Gastrocnemius medialis (tissue), 4 donors: ENCODE data around the gene PDS5A.

Experiments
- POLR2A ChIP-seq, 2 donors: fragments of 450-650 bp; IDR thresholded peaks; one replicate each; pipeline ENCODE4 v1.6.1; 2017; ENCODE audit warnings: antibody characterized with exemption in 2 of 2, mild to moderate bottlenecking in 2 of 2, moderate library complexity in 2 of 2
- TF ChIP-seq, protein P1 (sequence below), 5 experiments: fragments of 450-650 bp in 3 of 5; fragments of 200-600 bp in 2 of 5; sonication (generic) in 2 of 5; IDR thresholded peaks in 4 of 5; conservative IDR thresholded peaks in 1 of 5; 1 replicate in 4 of 5; 2 replicates in 1 of 5; pipeline ENCODE4 v1.5.1; 2016 to 2019; ENCODE audit warnings: antibody characterized with exemption in 5 of 5, mild to moderate bottlenecking in 3 of 5, moderate library complexity in 3 of 5

DNA sequence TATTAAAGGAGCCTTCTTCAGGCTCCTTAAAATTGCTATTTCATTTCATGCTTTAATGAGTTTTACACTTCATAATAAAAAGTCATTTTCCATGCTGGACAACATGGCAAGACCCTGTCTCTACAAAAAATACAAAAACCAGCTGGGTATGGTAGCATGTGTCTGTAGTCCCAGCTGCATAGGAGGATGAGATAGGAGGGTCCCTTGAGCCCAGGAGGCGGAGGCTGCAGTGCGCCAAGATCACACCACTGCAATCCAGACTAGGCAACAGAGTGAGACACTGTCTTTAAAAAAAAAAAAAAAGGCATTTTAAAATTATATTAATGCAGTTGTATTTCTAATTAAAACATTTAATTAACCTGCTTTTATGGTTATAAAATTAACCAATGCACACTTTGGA lies 49.2 kb downstream of the PDS5A start:
- TF ChIP-seq, protein P1, sequence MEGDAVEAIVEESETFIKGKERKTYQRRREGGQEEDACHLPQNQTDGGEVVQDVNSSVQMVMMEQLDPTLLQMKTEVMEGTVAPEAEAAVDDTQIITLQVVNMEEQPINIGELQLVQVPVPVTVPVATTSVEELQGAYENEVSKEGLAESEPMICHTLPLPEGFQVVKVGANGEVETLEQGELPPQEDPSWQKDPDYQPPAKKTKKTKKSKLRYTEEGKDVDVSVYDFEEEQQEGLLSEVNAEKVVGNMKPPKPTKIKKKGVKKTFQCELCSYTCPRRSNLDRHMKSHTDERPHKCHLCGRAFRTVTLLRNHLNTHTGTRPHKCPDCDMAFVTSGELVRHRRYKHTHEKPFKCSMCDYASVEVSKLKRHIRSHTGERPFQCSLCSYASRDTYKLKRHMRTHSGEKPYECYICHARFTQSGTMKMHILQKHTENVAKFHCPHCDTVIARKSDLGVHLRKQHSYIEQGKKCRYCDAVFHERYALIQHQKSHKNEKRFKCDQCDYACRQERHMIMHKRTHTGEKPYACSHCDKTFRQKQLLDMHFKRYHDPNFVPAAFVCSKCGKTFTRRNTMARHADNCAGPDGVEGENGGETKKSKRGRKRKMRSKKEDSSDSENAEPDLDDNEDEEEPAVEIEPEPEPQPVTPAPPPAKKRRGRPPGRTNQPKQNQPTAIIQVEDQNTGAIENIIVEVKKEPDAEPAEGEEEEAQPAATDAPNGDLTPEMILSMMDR (IDR thresholded peaks at IDR 0.05 in 4 of 5, conservative IDR thresholded peaks at IDR 0.05 in 1 of 5) = no peak
- no peak for TF ChIP-seq POLR2A (IDR thresholded peaks at IDR 0.05)
